Activated CD8-positive, alpha-beta memory T cell treated with anti-CD3 and anti-CD28 coated beads for 36 hours (primary cell): ENCODE results near the gene TNNT2. TPM values are rescaled to one million over a fixed set of nuclear protein-coding genes. Genes with fewer than 3 reads are reported as not detected.

Experiments used
- CTCF ChIA-PET: fragments of 350-600 bp; sonication (Branson Sonifier 250); formaldehyde crosslinking; loops from one replicate; lab custom pipeline; 2021; ENCODE audit warnings: antibody characterized with exemption; lab: Charles Lee
- POLR2A ChIA-PET: fragments of 350-600 bp; sonication (Branson Sonifier 250); formaldehyde crosslinking; loops from one replicate; lab custom pipeline; 2021; ENCODE audit warnings: antibody characterized with exemption; lab: Charles Lee
- total RNA-seq, 2 experiments: library from RNA; stranded (reverse); gene quantifications; one replicate each; pipeline ENCODE4 v1.2.3, GENCODE V29; 2021

TNNT2 gene
- total RNA-seq, 2 experiments from 2014 or later: not detected

DNA sequence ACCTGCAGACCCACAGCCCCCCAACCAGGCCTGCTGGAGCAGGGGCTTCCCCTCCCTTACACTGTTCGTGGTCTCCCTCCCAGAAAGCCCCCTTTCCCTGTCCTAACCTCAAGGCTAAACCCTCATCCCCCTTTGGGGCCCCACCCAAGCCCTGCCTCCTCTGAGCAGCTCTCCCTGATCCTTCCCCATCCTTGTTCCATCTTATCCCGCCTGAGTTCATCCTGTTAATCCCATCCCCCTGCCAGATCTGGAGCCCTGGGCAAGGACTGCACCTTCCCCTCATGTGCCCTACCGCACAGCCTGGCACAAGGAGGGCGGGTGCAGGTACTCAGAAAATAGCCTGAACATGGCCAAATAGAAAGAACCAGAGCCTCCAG lies 6.9 kb upstream of the TNNT2 start:
- CTCF ChIA-PET: interaction anchor here (1.5 kb wide), 1 partner anchor 34 kb away, joined by 3 read pairs; no protein-coding TSS in a partner anchor
- POLR2A ChIA-PET: no interaction called here

DNA sequence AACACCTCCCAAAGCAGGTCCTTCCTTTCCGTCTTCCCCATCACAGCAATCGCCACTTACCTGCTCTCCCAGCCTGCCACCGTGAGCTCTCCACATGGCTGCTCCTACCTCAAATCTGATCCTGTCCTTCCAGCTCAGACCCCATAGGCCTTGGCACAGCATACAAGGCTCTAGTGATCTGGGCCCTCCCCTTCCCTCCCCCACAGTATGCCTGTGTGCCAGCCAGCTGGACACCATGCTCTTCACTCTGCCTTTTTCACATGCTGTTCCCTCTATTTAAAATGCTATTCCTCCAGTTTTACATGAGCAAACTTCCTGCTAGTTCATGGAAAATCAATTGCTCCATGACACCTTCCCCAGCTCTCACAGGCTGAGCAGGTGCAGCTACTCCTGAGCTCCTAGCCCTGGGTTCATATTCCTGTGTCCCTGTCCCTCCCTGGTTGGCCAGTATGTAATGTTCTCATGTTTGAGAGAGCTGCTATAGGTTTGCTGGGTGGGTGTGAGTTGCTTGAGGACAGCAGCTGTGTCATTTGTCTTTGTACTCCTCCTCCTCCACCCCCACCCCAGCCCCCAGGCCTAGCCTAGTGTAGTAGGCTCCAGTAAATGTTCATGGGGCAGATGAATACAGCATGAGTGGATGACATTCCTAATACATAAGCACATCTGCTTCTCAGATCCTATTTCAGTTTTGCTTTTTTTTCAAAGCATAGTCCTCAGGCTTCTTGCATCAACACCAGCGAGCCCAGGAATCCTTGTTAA lies 6.3 kb upstream of the TNNT2 start:
- ChIA-PET POLR2A (no interaction called here), CTCF (interaction anchor here (1.4 kb wide), 1 partner anchor 11 kb away, joined by 4 read pairs; no protein-coding TSS in a partner anchor)

- ChIA-PET POLR2A (no interaction called here), CTCF (no interaction called here)
These were observed 3.6 kb upstream of the TNNT2 start for GRCh38 chr1:201381130-201381529.

- POLR2A ChIA-PET: no interaction called here
- CTCF ChIA-PET: no interaction called here
These were observed 2.3 kb upstream of the TNNT2 start for GRCh38 chr1:201379733-201380242.

GRCh38 chr1:201378804-201379203 lies 1.3 kb upstream of the TNNT2 start:
- CTCF ChIA-PET: no interaction called here
- POLR2A ChIA-PET: no interaction called here

- CTCF ChIA-PET: interaction anchor here (0.6 kb wide), 1 partner anchor 17 kb away, joined by 5 read pairs; no protein-coding TSS in a partner anchor
- POLR2A ChIA-PET: no interaction called here
These were observed 761 bp downstream of the TNNT2 start for GRCh38 chr1:201376464-201377374.

GRCh38 chr1:201376107-201376463 lies 1.4 kb downstream of the TNNT2 start:
- CTCF ChIA-PET: interaction anchor here (0.6 kb wide), 1 partner anchor 17 kb away, joined by 5 read pairs; no protein-coding TSS in a partner anchor

GRCh38 chr1:201375169-201375568 lies 2.3 kb downstream of the TNNT2 start:
- ChIA-PET POLR2A (no interaction called here), CTCF (no interaction called here)

More at GRCh38 chr1:201376107-201376463, 1.4 kb downstream of the TNNT2 start:
- POLR2A ChIA-PET: no interaction called here

DNA sequence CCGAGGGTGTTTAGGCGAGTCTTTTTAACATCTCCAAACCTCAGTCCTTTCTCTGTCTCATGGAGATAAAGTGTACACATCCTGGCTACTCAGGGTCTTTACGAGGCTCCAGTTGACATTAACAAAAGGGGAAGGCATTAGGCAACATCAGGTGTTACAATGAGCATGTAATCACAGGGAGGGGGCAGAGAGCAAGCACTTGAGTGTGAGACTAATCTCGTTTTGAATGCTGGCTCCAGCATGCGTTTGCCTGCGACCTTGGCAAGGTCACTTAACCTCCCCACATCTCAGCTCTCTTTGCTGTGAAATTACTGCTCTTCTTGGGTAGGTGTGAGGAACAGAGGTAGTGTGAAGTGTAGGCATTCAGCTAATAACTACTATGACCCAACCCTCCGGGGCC lies 3.1 kb downstream of the TNNT2 start:
- ChIA-PET POLR2A (no interaction called here), CTCF (no interaction called here)

GRCh38 chr1:201371792-201372191 lies 5.7 kb downstream of the TNNT2 start:
- ChIA-PET POLR2A (interaction anchor here (0.6 kb wide), 1 partner anchor 336 kb away, joined by 3 read pairs; no protein-coding TSS in a partner anchor), CTCF (interaction anchor here (1.5 kb wide), 1 partner anchor 12 kb away, joined by 4 read pairs; no protein-coding TSS in a partner anchor)

- POLR2A ChIA-PET: interaction anchor here (0.6 kb wide), 1 partner anchor 336 kb away, joined by 3 read pairs; no protein-coding TSS in a partner anchor
- CTCF ChIA-PET: no interaction called here
These were observed 6.2 kb downstream of the TNNT2 start for GRCh38 chr1:201371276-201371675.

DNA sequence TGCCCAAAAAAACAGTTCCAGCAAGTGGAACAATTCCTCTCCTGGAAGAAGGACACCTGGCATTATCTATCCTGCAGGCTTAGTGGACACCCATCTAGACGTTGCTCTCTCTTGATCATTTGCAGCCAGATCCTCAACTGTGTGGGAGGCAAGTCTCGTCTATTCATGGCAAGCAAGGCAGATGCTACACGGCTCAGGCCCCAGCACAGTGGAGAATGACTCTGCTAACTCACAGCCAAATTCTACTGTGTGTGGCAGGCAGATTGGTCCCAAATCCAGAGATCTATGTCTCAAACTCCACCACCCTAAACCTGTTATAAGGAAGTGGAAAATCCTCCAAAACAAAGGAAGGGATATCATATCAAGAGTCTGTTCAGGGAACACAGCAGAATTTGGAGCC lies 7.0 kb downstream of the TNNT2 start:
- POLR2A ChIA-PET: no interaction called here
- CTCF ChIA-PET: no interaction called here

DNA sequence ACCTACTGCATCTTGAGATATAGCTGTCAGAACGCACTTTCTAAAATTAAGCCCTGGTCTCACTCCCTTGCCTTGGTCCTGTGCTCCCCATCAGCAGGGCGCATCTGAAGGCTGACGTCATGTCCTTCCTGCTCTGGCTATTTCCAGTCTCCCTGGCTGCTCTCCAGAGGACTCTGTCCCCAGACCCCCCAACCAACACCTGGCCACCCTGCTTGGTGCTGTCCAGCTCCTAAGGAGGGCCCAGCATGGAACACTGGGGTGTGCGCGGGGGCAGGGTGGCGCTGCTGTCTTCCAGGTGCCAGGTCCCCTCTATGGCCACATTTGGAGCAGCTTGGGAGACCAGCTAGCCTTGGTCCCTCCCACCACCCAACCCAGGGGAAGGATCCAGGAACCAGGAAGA lies 8.3 kb downstream of the TNNT2 start:
- ChIA-PET CTCF (interaction anchor here (0.6 kb wide), 1 partner anchor 219 kb away, joined by 3 read pairs; no protein-coding TSS in a partner anchor), POLR2A (no interaction called here)

GRCh38 chr1:201366696-201367095 lies 10.8 kb downstream of the TNNT2 start:
- CTCF ChIA-PET: interaction anchor here (1.2 kb wide), 1 partner anchor 112 kb away, joined by 3 read pairs; no protein-coding TSS in a partner anchor
- POLR2A ChIA-PET: no interaction called here

- ChIA-PET POLR2A (no interaction called here), CTCF (no interaction called here)
These were observed 12.2 kb downstream of the TNNT2 start for GRCh38 chr1:201365251-201365650.

DNA sequence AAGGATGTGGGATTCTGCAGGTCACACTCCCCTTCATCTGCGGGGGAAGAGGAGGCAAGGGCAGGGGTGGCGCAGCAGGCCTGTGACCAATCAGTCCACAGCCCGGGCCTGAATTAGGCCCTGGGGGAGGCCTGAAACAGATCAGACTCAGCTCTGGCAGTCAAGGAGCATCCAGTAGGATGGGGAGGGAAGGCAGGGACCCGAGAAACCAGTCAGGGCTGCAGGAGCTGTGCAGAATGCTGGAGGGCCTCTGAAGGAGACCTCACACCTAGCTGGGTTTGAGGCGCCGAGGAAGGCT lies 12.7 kb downstream of the TNNT2 start:
- ChIA-PET CTCF (no interaction called here), POLR2A (no interaction called here)

DNA sequence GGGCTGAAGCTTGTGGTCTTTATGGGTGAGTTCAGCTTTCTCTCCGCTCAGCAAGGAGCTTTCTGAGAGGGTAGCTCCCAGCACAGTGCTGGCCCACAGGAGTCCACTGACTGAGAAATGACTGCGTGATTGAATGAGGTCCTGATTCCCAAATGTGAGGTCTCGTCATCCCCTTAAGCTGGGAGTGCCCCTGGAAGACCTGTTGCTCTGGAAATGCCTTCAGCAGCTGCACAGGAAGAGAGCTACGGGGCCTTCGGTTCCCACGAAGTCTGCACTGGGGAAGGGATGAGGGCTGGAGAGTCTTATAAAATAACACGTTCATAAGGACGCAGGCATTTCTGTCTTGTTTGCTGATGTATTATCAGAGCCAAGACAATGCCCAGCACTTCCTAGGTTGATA lies 14.0 kb downstream of the TNNT2 start:
- POLR2A ChIA-PET: no interaction called here

DNA sequence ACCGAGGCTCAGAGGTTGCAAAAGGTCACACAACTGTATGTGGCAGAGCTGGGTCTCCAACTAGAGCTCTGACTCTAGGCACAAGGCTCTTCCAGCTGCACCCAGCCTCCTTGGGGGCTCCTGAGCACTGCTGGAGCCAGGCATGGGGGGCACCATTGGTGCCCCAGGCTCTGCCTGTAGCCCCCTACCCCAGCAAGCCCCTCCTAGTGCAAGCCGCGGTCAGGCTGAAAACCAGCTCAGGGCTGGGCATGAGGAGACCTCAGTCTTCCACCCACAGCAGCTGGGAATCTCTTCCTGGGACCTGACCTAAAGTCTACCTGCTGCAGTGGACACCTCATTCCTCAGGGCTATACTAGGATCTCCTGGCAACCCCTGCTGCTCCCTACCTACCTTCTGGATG lies 14.6 kb downstream of the TNNT2 start:
- POLR2A ChIA-PET: no interaction called here
- CTCF ChIA-PET: interaction anchor here (3.3 kb wide), 1 partner anchor 109 kb away, joined by 19 read pairs; no protein-coding TSS in a partner anchor

More for the DNA sequence above, 14.0 kb downstream of the TNNT2 start:
- CTCF ChIA-PET: interaction anchor here (0.7 to 3.3 kb wide), 2 partner anchors 110 to 331 kb away, joined by 3 to 19 read pairs; no protein-coding TSS in a partner anchor

DNA sequence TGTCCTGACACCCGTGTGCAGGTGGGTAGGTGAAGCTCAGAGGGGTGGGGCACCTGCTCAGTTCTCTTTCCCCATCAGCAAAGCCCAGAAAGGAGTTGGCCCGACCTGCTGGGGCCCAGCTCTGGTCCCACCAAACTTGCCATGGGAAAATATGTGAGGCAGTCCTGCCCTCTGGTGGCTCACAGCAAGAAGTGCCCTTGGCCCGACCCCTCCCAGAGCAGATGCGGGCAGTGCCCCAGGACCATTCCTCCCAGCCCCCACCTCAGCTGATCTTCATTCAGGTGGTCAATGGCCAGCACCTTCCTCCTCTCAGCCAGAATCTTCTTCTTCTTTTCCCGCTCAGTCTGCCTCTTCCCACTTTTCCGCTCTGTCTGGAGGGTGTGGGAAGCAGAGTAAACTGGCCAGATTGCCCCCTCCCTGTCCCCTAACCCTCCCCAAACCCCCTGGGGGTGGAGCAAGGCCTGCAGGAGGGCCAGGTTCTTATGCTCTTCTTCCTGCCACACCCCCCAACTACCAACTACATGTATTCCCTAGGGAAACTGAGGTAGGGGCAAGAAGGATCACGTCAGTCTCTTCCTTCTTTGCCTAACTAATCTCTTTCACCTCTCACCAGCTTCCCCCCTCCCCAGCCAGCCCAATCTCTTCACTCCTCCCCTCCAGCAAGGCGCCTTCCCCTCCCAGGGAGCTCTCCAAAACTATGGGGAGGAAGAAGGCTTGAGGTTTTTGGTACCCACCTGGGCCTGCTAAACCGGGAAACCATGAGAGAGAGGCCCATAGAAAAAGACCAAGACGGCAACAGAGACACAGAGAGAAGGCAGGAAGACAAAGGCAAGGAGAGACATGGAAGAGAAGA lies 15.6 kb downstream of the TNNT2 start:
- POLR2A ChIA-PET: no interaction called here
- CTCF ChIA-PET: interaction anchor here (0.9 to 3.3 kb wide), 3 partner anchors 9 to 108 kb away, joined by 3 to 19 read pairs (median 3); no protein-coding TSS in a partner anchor
